ENCODE results near the gene ZNF74.
"Not testable (repeated sequence)": the region's sequence is repeated elsewhere in the genome, so short reads cannot be mapped to it uniquely, and the experiment has no call there.

The ZNF74 gene

DNA sequence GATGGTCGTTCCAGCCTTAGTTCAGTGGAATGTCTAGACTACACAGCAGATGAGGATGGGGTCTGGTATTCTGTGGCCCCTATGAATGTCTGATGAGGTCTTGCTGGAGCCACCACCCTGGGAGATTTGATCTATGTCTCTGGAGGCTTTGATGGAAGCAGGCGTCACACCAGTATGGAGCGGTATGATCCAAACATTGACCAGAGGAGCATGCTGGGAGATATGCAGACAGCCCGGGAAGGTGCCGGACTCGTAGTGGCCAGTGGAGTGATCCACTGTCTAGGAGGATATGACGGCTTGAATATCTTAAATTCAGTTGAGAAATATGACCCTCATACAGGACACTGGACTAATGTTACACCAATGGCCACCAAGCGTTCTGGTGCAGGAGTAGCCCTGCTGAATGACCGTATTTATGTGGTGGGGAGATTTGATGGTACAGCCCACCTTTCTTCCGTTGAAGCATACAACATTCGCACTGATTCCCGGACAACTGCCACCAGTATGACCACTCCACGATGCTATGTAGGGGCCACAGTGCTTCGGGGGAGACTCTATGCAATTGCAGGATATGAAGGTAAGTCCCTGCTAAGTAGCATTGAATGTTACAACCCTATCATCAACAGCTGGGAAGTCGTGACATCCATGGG is 57.3 kb downstream of the ZNF74 start:
- DNase-seq = not testable (repeated sequence)

DNA sequence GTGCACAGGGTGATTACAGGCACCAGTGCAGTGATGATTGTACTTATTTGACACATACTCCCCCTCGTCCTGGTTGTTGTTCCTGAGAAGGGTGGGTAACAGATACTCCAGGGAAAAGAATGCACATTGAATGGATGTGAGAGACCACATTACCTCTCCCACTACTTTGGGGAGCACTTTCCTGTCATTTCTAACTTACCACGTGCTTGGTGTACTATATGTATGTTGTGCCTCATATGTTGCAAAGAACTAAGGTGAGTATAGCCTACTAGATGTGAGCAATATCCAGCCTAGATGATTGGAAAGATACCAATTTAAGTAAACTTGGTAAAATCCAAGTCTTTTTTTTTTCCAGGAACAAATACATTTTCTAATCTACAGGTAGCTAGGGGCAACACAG is 58.0 kb downstream of the ZNF74 start:
- DNase-seq = no peak

DNA sequence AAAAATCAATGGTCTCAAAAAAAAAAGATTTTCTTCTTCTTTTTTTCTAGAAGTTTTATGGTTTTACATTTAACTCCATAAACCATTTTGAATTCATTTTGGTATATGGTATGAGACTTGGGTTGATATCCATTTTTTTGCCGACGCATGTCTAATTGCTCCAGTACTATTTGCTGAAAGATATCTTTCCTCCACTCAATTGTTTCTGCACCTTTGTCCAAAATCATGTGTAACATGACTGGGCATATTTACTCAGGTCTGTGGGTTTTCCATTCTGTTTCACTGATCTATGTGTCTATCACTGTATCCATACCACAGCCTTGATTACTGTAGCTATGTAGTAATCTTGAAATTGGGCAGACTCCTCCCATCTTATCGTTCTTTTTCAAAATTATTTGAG is 59.3 kb downstream of the ZNF74 start:
- DNase-seq = no peak

DNA sequence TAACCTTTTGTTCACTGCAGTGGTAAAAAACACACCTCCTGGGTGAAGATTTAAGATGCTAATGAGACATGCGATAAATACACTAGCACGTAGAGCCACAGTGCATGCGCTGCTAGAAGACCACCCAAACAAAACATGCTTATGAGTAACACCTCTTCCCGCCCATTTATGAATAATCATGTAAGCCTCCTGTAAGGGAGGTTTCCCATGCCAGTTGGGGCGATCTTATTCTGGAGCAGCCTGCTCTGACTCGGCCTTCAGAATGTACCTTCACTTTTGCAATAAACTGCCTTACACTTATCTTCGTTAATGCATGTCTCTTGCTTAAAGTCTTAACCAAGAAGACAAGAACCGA is 61.7 kb downstream of the ZNF74 start:
- DNase-seq = no peak

DNA sequence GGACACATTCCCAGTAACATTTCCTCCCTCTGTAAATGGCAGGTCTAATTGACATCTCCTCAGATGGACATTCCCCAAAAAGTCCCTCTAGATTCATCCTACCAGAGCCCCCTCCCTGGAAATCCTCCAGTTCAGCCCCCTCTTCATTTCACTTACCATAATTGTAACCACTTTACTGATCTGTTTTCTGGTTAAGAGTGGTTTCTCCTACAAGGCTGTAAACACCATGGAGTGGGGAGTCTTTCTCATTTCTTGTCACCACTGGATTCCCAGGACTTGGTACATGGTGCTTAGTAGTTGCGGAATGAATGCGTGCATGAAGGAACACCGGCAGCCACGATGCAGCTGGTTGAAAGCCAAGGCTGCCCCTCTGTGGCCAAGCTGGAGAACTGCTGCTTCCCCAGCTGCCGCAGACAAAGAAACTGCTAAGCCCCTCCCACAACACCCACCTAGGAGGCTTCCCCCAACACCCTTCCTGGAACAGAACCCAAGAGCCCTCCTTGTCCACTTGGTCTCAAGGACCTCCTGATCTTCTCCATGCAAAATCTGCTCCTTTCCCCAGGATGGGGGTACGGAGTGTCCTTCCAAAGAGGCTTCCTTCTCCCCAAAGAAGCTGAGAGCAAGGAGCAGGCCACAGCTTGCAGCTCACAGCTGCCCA is 62.2 kb downstream of the ZNF74 start:
- peak; percentile 76 for DNase-seq

DNA sequence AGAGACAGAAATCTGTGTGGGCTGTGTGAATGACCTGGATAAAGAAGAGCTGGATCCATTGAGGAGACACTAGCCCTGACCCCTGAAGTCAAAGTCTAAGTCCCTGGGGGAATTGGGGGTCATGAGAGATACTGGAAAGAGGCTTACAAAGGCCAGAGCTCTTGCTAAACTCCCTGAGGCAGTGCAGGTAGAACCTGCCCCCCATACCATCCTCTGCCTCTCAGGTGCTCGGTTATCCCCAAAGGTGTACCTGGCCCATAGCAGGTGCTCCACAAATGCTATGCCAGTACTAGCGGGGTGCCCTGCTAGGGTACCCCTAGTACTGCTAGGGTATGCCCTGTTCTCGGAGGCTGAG is 62.7 kb downstream of the ZNF74 start:
- no peak for DNase-seq

DNA sequence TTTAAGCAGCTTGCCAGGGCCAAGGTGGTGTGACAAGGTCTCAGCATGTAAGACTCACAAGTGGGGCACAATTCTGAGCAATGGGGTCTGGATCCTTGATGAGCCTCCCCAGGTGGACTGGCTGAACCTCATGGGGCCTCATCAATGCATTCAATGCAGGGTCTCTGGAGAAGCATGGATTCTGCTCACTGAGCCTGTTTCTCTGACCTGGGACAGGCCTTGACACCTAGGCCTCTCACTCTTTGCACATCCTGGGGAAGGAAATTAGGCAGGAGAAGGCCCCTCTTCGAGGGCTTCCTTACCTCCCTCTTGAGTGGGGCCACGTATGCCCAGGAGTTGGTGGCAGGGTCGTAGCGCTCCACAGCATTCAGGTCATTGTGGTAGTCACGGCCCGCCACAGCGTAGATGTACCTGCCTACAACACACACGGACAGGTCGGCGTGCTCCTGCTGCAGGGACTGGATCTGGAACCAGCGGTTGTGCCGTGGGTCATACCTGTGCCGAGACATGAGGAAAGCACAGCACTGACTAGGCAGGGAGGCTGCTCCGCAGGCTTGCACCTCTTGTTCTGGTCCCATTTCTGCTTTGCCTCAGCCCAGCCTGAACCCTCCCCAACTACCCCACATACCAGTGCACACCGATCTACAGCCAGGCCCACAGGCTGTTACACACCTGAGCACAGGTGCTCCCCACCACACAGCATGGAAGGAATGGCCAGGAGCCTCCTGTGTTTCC is 63.7 kb downstream of the ZNF74 start:
- no peak for DNase-seq
